HEK293 (cell line): Measurements from ENCODE around the gene STIM2.

Experiments used
- CTCF ChIA-PET: fragments of 350-600 bp; formaldehyde crosslinking; extraction: SDS; loops from one replicate; lab custom pipeline; 2021; ENCODE audit warnings: antibody characterized with exemption; lab: Yijun Ruan, JAX
- POLR2A ChIA-PET: fragments of 300-600 bp; formaldehyde crosslinking; extraction: SDS; loops from one replicate; lab custom pipeline; 2020; ENCODE audit warnings: antibody characterized with exemption, inconsistent platforms; lab: Yijun Ruan, JAX
- H3K27ac ChIP-seq: fragments of 200-500 bp; sonication (Bioruptor generic); 2 replicates; pipeline ENCODE4 v1.5.1; 2014; ENCODE audit warnings: low read depth, low read length, control low read depth, inconsistent platforms; ENCODE audit errors: extremely low read depth
- H3K36me3 ChIP-seq, 2 experiments: fragments of 200-500 bp in 1 of 2; sonication (Bioruptor generic) in 1 of 2; 1 replicate in 1 of 2; 2 replicates in 1 of 2; pipeline ENCODE4 v1.5.1; 2014 to 2017; ENCODE audit warnings: inconsistent platforms in 2 of 2, low read length in 2 of 2; ENCODE audit not compliant: control insufficient read depth in 2 of 2, insufficient read depth in 1 of 2
- H3K4me1 ChIP-seq: fragments of 200-500 bp; sonication (Bioruptor generic); 2 replicates; pipeline ENCODE4 v1.5.1; 2014; ENCODE audit warnings: mild to moderate bottlenecking, low read length, inconsistent platforms; ENCODE audit not compliant: control insufficient read depth, insufficient read depth
- H3K4me3 ChIP-seq: 2 replicates; pipeline ENCODE4 v1.5.1; 2011; ENCODE audit warnings: low read depth, mild to moderate bottlenecking, control low read depth, low read length, moderate library complexity
- H3K9me3 ChIP-seq: fragments of 200-500 bp; sonication (Bioruptor generic); 2 replicates; pipeline ENCODE4 v1.5.1; 2014; ENCODE audit warnings: low read depth, low read length, inconsistent platforms; ENCODE audit not compliant: control insufficient read depth, insufficient read depth
- BCL11B ChIP-seq: fragments of 450-650 bp; formaldehyde crosslinking; IDR thresholded peaks from 2 replicates; pipeline ENCODE4 v1.5.1; 2016; ENCODE audit warnings: low read depth, missing biosample characterization, missing genetic modification characterization
- GLI2 ChIP-seq: fragments of 450-650 bp; formaldehyde crosslinking; IDR thresholded peaks from 2 replicates; pipeline ENCODE4; 2017; ENCODE audit warnings: missing biosample characterization, missing genetic modification characterization, low read depth, borderline replicate concordance
- HOXC10 ChIP-seq: sonication (generic); formaldehyde crosslinking; IDR thresholded peaks from 2 replicates; pipeline ENCODE4 v1.8.1; 2023; ENCODE audit warnings: mild to moderate bottlenecking, missing genetic modification reagents
- KLF8 ChIP-seq: fragments of 450-650 bp; formaldehyde crosslinking; IDR thresholded peaks from 2 replicates; pipeline ENCODE4 v1.5.1; 2016; ENCODE audit warnings: missing biosample characterization, missing genetic modification characterization
- OVOL3 ChIP-seq: fragments of 450-650 bp; formaldehyde crosslinking; IDR thresholded peaks from 2 replicates; pipeline ENCODE4 v1.5.1; 2016; ENCODE audit warnings: missing biosample characterization, missing genetic modification characterization
- SP2 ChIP-seq: fragments of 450-650 bp; formaldehyde crosslinking; IDR thresholded peaks from 2 replicates; pipeline ENCODE4 v1.5.1; 2016; ENCODE audit warnings: missing biosample characterization, missing genetic modification characterization
- ZBTB20 ChIP-seq: fragments of 450-650 bp; formaldehyde crosslinking; IDR thresholded peaks from 2 replicates; pipeline ENCODE4 v1.5.1; 2016; ENCODE audit warnings: missing biosample characterization, missing genetic modification characterization
- ZFP41 ChIP-seq: fragments of 450-650 bp; formaldehyde crosslinking; IDR thresholded peaks from 2 replicates; pipeline ENCODE4 v1.5.1; 2016; ENCODE audit warnings: missing biosample characterization, missing genetic modification characterization, borderline replicate concordance
- ZNF114 ChIP-seq: fragments of 450-650 bp; formaldehyde crosslinking; IDR thresholded peaks from 2 replicates; pipeline ENCODE4 v1.5.0; 2017; ENCODE audit warnings: missing biosample characterization, missing genetic modification characterization
- ZNF121 ChIP-seq: fragments of 450-650 bp; formaldehyde crosslinking; IDR thresholded peaks from 2 replicates; pipeline ENCODE4 v1.5.1; 2016; ENCODE audit warnings: missing biosample characterization, missing genetic modification characterization
- ZNF146 ChIP-seq: fragments of 450-650 bp; formaldehyde crosslinking; IDR thresholded peaks from 2 replicates; pipeline ENCODE4 v1.5.1; 2016; ENCODE audit warnings: missing biosample characterization, missing genetic modification characterization
- ZNF394 ChIP-seq: fragments of 450-650 bp; formaldehyde crosslinking; IDR thresholded peaks from 2 replicates; pipeline ENCODE4 v1.5.1; 2016; ENCODE audit warnings: missing biosample characterization, missing genetic modification characterization, mild to moderate bottlenecking, moderate library complexity, borderline replicate concordance
- ZNF514 ChIP-seq: fragments of 450-650 bp; formaldehyde crosslinking; IDR thresholded peaks from 2 replicates; pipeline ENCODE4 v1.5.1; 2016; ENCODE audit warnings: missing biosample characterization, missing genetic modification characterization
- ZNF529 ChIP-seq: fragments of 450-650 bp; formaldehyde crosslinking; IDR thresholded peaks from 2 replicates; pipeline ENCODE4 v1.5.1; 2017; ENCODE audit warnings: missing genetic modification characterization, missing biosample characterization; ENCODE audit not compliant: insufficient replicate concordance
- ZNF530 ChIP-seq: fragments of 450-650 bp; formaldehyde crosslinking; IDR thresholded peaks from 2 replicates; pipeline ENCODE4 v1.5.1; 2016; ENCODE audit warnings: low read depth, missing biosample characterization, missing genetic modification characterization
- ZNF558 ChIP-seq: fragments of 450-650 bp; formaldehyde crosslinking; IDR thresholded peaks from 2 replicates; pipeline ENCODE4 v1.5.1; 2016; ENCODE audit warnings: missing biosample characterization, missing genetic modification characterization
- ZNF585B ChIP-seq: fragments of 450-650 bp; formaldehyde crosslinking; IDR thresholded peaks from 2 replicates; pipeline ENCODE4 v1.5.1; 2016; ENCODE audit warnings: missing biosample characterization, missing genetic modification characterization
- ZNF660 ChIP-seq: fragments of 450-650 bp; IDR thresholded peaks from 2 replicates; pipeline ENCODE4 v1.5.1; 2018; ENCODE audit warnings: missing biosample characterization, mild to moderate bottlenecking, missing genetic modification characterization
- ZNF707 ChIP-seq: fragments of 450-650 bp; formaldehyde crosslinking; IDR thresholded peaks from 2 replicates; pipeline ENCODE4 v1.5.1; 2016; ENCODE audit warnings: missing biosample characterization, missing genetic modification characterization
- ZNF776 ChIP-seq: fragments of 450-650 bp; formaldehyde crosslinking; IDR thresholded peaks from 2 replicates; pipeline ENCODE4 v1.5.0; 2017; ENCODE audit warnings: missing biosample characterization, missing genetic modification characterization, borderline replicate concordance
- TF ChIP-seq, protein P1 (sequence below): fragments of 450-650 bp; formaldehyde crosslinking; IDR thresholded peaks from 2 replicates; pipeline ENCODE4 v1.5.1; 2016; ENCODE audit warnings: missing biosample characterization, missing genetic modification characterization
- TF ChIP-seq, protein P2 (sequence below): fragments of 450-650 bp; formaldehyde crosslinking; conservative IDR thresholded peaks from 2 replicates; pipeline ENCODE4 v1.5.1; 2016; ENCODE audit warnings: low read depth, missing biosample characterization, missing genetic modification characterization

STIM2 gene

DNA sequence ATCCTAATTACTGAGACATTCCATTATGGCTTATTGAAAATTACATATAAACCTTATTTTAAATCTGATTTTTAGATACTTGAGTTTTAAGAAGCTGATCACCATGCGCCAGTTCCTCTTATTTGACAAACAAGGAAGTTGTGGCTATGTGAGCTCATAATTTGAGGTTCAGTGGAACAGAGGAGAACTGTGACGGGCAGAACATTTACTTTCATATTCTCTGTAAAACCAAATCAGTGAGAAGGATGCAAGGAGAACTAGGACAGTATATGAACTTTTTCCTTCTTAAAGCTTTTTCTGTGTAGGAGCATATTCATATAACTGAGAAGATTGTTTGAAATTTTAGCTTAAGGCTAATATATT, 25.3 kb downstream of the STIM2 start (continued):
- TF ChIP-seq ZFP41 (no peak), ZNF146 (tag by site-specific recombination) (no peak), SP2 (tag by site-specific recombination) (no peak), ZNF394 (tag by site-specific recombination) (no peak)
- TF ChIP-seq, protein P1, sequence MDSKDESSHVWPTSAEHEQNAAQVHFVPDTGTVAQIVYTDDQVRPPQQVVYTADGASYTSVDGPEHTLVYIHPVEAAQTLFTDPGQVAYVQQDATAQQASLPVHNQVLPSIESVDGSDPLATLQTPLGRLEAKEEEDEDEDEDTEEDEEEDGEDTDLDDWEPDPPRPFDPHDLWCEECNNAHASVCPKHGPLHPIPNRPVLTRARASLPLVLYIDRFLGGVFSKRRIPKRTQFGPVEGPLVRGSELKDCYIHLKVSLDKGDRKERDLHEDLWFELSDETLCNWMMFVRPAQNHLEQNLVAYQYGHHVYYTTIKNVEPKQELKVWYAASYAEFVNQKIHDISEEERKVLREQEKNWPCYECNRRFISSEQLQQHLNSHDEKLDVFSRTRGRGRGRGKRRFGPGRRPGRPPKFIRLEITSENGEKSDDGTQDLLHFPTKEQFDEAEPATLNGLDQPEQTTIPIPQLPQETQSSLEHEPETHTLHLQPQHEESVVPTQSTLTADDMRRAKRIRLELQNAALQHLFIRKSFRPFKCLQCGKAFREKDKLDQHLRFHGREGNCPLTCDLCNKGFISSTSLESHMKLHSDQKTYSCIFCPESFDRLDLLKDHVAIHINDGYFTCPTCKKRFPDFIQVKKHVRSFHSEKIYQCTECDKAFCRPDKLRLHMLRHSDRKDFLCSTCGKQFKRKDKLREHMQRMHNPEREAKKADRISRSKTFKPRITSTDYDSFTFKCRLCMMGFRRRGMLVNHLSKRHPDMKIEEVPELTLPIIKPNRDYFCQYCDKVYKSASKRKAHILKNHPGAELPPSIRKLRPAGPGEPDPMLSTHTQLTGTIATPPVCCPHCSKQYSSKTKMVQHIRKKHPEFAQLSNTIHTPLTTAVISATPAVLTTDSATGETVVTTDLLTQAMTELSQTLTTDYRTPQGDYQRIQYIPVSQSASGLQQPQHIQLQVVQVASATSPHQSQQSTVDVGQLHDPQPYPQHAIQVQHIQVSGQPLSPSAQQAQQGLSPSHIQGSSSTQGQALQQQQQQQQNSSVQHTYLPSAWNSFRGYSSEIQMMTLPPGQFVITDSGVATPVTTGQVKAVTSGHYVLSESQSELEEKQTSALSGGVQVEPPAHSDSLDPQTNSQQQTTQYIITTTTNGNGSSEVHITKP (tag by site-specific recombination), result no peak

DNA sequence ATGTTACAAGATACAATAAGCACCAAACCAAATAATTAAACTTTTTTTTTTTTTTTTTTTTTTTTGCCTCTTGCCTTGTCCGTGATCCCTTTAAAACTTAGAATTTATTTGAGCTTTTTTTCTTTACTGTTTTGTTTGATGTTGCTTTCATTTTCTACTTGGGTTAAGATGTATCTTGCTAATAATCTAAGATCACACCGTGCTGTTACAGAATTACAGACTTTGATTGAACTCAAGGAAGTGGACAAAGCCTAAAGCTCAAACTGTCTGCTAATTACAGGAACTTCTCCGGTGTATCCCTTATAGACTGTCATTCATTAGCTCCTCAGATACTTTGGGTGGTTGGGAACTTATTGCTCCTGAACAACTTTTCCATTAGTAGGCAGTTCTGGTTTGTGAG, 26.5 kb downstream of the STIM2 start:
- no peaks in the 10 kb centered on the region for H3K4me1 ChIP-seq
- no peak overlapping the region for H3K4me3 ChIP-seq
- H3K36me3 ChIP-seq, result no peaks in the 10 kb centered on the region
- CTCF ChIA-PET, result no interaction called here
- H3K9me3 ChIP-seq, result no peaks in the 10 kb centered on the region
- TF ChIP-seq ZNF530 (tag by site-specific recombination) (no peak), HOXC10 (CRISPR knock-in tag) (no peak), ZNF114 (no peak), ZNF776 (tag by site-specific recombination) (no peak), GLI2 (no peak), ZNF585B (tag by site-specific recombination) (no peak), ZNF558 (tag by site-specific recombination) (no peak), ZNF529 (tag by site-specific recombination) (no peak), ZNF660 (tag by site-specific recombination) (no peak), KLF8 (tag by site-specific recombination) (no peak), ZNF121 (no peak), BCL11B (tag by site-specific recombination) (no peak), ZNF514 (no peak), ZBTB20 (tag by site-specific recombination) (no peak), OVOL3 (no peak), ZNF707 (no peak)
- TF ChIP-seq, protein P1 (tag by site-specific recombination), result no peak
- TF ChIP-seq, protein P2, sequence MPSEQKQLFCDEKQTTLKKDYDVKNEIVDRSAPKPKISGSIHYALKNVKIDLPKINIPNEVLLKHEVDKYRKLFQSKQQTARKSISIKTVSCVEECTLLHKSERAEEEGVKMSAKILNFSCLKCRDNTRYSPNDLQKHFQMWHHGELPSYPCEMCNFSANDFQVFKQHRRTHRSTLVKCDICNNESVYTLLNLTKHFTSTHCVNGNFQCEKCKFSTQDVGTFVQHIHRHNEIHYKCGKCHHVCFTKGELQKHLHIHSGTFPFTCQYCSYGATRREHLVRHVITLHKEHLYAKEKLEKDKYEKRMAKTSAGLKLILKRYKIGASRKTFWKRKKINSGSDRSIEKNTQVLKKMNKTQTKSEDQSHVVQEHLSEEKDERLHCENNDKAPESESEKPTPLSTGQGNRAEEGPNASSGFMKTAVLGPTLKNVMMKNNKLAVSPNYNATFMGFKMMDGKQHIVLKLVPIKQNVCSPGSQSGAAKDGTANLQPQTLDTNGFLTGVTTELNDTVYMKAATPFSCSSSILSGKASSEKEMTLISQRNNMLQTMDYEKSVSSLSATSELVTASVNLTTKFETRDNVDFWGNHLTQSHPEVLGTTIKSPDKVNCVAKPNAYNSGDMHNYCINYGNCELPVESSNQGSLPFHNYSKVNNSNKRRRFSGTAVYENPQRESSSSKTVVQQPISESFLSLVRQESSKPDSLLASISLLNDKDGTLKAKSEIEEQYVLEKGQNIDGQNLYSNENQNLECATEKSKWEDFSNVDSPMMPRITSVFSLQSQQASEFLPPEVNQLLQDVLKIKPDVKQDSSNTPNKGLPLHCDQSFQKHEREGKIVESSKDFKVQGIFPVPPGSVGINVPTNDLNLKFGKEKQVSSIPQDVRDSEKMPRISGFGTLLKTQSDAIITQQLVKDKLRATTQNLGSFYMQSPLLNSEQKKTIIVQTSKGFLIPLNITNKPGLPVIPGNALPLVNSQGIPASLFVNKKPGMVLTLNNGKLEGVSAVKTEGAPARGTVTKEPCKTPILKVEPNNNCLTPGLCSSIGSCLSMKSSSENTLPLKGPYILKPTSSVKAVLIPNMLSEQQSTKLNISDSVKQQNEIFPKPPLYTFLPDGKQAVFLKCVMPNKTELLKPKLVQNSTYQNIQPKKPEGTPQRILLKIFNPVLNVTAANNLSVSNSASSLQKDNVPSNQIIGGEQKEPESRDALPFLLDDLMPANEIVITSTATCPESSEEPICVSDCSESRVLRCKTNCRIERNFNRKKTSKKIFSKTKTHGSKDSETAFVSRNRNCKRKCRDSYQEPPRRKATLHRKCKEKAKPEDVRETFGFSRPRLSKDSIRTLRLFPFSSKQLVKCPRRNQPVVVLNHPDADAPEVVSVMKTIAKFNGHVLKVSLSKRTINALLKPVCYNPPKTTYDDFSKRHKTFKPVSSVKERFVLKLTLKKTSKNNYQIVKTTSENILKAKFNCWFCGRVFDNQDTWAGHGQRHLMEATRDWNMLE, result no peak
- H3K27ac ChIP-seq, result no peak overlapping the region
- POLR2A ChIA-PET, result interaction anchor here (0.7 to 1.3 kb wide), 2 partner anchors 27 to 329 kb away, joined by 4 to 5 read pairs; partner anchors contain the start of gene STIM2
